WTC11 (cell line): ENCODE measurements around the gene RAB10. TPM values are rescaled to one million over a fixed set of nuclear protein-coding genes. Genes with fewer than 3 reads are reported as not detected.
A peak's percentile ranks its signal among the peaks of the same experiment; 100 is the strongest.

Experiments used
- ATAC-seq: fragments of 200-7000 bp; cut with Tn5 transposase; 2 replicates; pipeline ENCODE4 v1.10.0; 2021; ENCODE audit warnings: mild to moderate bottlenecking, moderate library complexity
- CTCF ChIA-PET: fragments of 300-600 bp; sonication (Branson Sonifier 250); formaldehyde crosslinking; loops from one replicate; lab custom pipeline; 2021; ENCODE audit warnings: antibody characterized with exemption; lab: Charles Lee
- POLR2A ChIA-PET: fragments of 350-600 bp; sonication (Branson Sonifier 250); formaldehyde crosslinking; loops from one replicate; lab custom pipeline; 2021; ENCODE audit warnings: antibody characterized with exemption; lab: Charles Lee
- DNase-seq: peaks from one replicate; pipeline ENCODE4 v3.0.0; 2021; ENCODE audit warnings: low spot score
- H3K27ac Mint-ChIP-seq: 2 replicates; pipeline ENCODE4 v1.8.0; 2021; ENCODE audit warnings: mixed read lengths
- H3K27me3 Mint-ChIP-seq: 2 replicates; pipeline ENCODE4 v1.8.0; 2021; ENCODE audit warnings: low read depth, mild to moderate bottlenecking, moderate library complexity, mixed read lengths
- H3K36me3 Mint-ChIP-seq: 2 replicates; pipeline ENCODE4 v1.8.0; 2021; ENCODE audit warnings: mixed read lengths
- H3K4me1 Mint-ChIP-seq: 2 replicates; pipeline ENCODE4 v1.8.0; 2022; ENCODE audit warnings: mixed read lengths
- H3K4me3 Mint-ChIP-seq: 2 replicates; pipeline ENCODE4 v1.8.0; 2021; ENCODE audit warnings: mild to moderate bottlenecking, moderate library complexity, mixed read lengths
- H3K9me3 Mint-ChIP-seq: 2 replicates; pipeline ENCODE4 v1.8.0; 2021; ENCODE audit warnings: mixed read lengths
- ATF1 ChIP-seq: sonication (generic); formaldehyde crosslinking; IDR thresholded peaks from 2 replicates; pipeline ENCODE4 v1.8.1; 2023; ENCODE audit warnings: mild to moderate bottlenecking, moderate library complexity, missing genetic modification reagents
- ATF2 ChIP-seq: sonication (generic); formaldehyde crosslinking; IDR thresholded peaks from 2 replicates; pipeline ENCODE4 v1.8.1; 2022; ENCODE audit warnings: low read depth, missing genetic modification reagents, borderline replicate concordance
- ATF3 ChIP-seq: sonication (generic); formaldehyde crosslinking; conservative IDR thresholded peaks from 2 replicates; pipeline ENCODE4 v1.8.1; 2022; ENCODE audit warnings: mild to moderate bottlenecking, missing genetic modification reagents
- CREB1 ChIP-seq: sonication (generic); formaldehyde crosslinking; IDR thresholded peaks from 2 replicates; pipeline ENCODE4 v1.8.0; 2023; ENCODE audit warnings: mild to moderate bottlenecking, missing genetic modification reagents
- CREM ChIP-seq: sonication (generic); formaldehyde crosslinking; IDR thresholded peaks from 2 replicates; pipeline ENCODE4 v1.8.1; 2022; ENCODE audit warnings: mild to moderate bottlenecking, missing genetic modification reagents, moderate library complexity
- EMX1 ChIP-seq: fragments of 250-450 bp; sonication (Bioruptor Pico); IDR thresholded peaks from 2 replicates; pipeline ENCODE4 v1.8.0; 2021; ENCODE audit warnings: mild to moderate bottlenecking
- FOXP4 ChIP-seq: sonication (generic); formaldehyde crosslinking; IDR thresholded peaks from 2 replicates; pipeline ENCODE4 v1.8.0; 2022; ENCODE audit warnings: mild to moderate bottlenecking, missing genetic modification reagents
- IRF2 ChIP-seq: sonication (generic); formaldehyde crosslinking; IDR thresholded peaks from 2 replicates; pipeline ENCODE4 v1.8.0; 2022; ENCODE audit warnings: low read depth, missing genetic modification reagents, borderline replicate concordance
- JUN ChIP-seq: sonication (generic); formaldehyde crosslinking; IDR thresholded peaks from 2 replicates; pipeline ENCODE4 v1.8.0; 2023; ENCODE audit warnings: mild to moderate bottlenecking, missing genetic modification reagents
- KAT7 ChIP-seq: sonication (generic); formaldehyde crosslinking; IDR thresholded peaks from 2 replicates; pipeline ENCODE4 v1.8.1; 2023; ENCODE audit warnings: missing genetic modification reagents, mild to moderate bottlenecking, borderline replicate concordance
- MXD4 ChIP-seq: fragments of 250-450 bp; sonication (Bioruptor Pico); IDR thresholded peaks from 2 replicates; pipeline ENCODE4 v1.8.0; 2021; ENCODE audit warnings: mild to moderate bottlenecking, moderate library complexity, borderline replicate concordance
- NR3C1 ChIP-seq: sonication (generic); formaldehyde crosslinking; conservative IDR thresholded peaks from 2 replicates; pipeline ENCODE4 v1.8.1; 2023; ENCODE audit warnings: low read depth, mild to moderate bottlenecking, missing genetic modification reagents
- OVOL2 ChIP-seq: fragments of 250-450 bp; sonication (Bioruptor Pico); IDR thresholded peaks from 2 replicates; pipeline ENCODE4 v1.9.0; 2021; ENCODE audit warnings: mild to moderate bottlenecking, borderline replicate concordance
- RELA ChIP-seq: sonication (generic); formaldehyde crosslinking; IDR thresholded peaks from 2 replicates; pipeline ENCODE4 v1.8.1; 2022; ENCODE audit warnings: missing genetic modification reagents, mild to moderate bottlenecking, borderline replicate concordance
- SOX15 ChIP-seq: fragments of 250-450 bp; sonication (Bioruptor Pico); IDR thresholded peaks from 2 replicates; pipeline ENCODE4 v1.9.0; 2021; ENCODE audit warnings: mild to moderate bottlenecking
- STAT6 ChIP-seq: sonication (generic); formaldehyde crosslinking; conservative IDR thresholded peaks from 2 replicates; pipeline ENCODE4 v1.8.1; 2023; ENCODE audit warnings: mild to moderate bottlenecking, low read depth, missing genetic modification reagents, moderate library complexity
- TCF7 ChIP-seq: sonication (generic); formaldehyde crosslinking; IDR thresholded peaks from 2 replicates; pipeline ENCODE4 v1.8.0; 2022; ENCODE audit warnings: mild to moderate bottlenecking, low read depth, missing genetic modification reagents, moderate library complexity
- ZBTB21 ChIP-seq: sonication (generic); formaldehyde crosslinking; IDR thresholded peaks from 2 replicates; pipeline ENCODE4 v1.8.1; 2023; ENCODE audit warnings: mild to moderate bottlenecking, missing genetic modification reagents, borderline replicate concordance
- ZNF121 ChIP-seq: sonication (generic); formaldehyde crosslinking; IDR thresholded peaks from 2 replicates; pipeline ENCODE4 v1.8.0; 2023; ENCODE audit warnings: missing genetic modification reagents
- ZNF263 ChIP-seq: sonication (generic); formaldehyde crosslinking; IDR thresholded peaks from 2 replicates; pipeline ENCODE4 v1.8.1; 2022; ENCODE audit warnings: low read depth, mild to moderate bottlenecking, moderate library complexity, missing genetic modification reagents
- ZNF317 ChIP-seq: sonication (generic); formaldehyde crosslinking; IDR thresholded peaks from 2 replicates; pipeline ENCODE4 v1.8.1; 2023; ENCODE audit warnings: low read depth, mild to moderate bottlenecking, moderate library complexity, missing genetic modification reagents, borderline replicate concordance
- ZNF423 ChIP-seq: fragments of 250-450 bp; sonication (Bioruptor Pico); IDR thresholded peaks from 2 replicates; pipeline ENCODE4 v2.1.2; 2022; ENCODE audit warnings: mild to moderate bottlenecking, moderate library complexity
- total RNA-seq: library from RNA; stranded (reverse); gene quantifications from 3 replicates; pipeline ENCODE4 v1.2.3, GENCODE V29; 2021
- TF ChIP-seq, protein P1 (sequence below): sonication (generic); formaldehyde crosslinking; IDR thresholded peaks from 2 replicates; pipeline ENCODE4 v1.8.0; 2022; ENCODE audit warnings: mild to moderate bottlenecking, missing genetic modification reagents
- TF ChIP-seq, protein P2 (sequence below): sonication (generic); formaldehyde crosslinking; IDR thresholded peaks from 2 replicates; pipeline ENCODE4 v1.8.0; 2022; ENCODE audit warnings: mild to moderate bottlenecking, missing genetic modification reagents

Gene RAB10
- total RNA-seq, 1 experiment from 2014 or later = 127 TPM

DNA sequence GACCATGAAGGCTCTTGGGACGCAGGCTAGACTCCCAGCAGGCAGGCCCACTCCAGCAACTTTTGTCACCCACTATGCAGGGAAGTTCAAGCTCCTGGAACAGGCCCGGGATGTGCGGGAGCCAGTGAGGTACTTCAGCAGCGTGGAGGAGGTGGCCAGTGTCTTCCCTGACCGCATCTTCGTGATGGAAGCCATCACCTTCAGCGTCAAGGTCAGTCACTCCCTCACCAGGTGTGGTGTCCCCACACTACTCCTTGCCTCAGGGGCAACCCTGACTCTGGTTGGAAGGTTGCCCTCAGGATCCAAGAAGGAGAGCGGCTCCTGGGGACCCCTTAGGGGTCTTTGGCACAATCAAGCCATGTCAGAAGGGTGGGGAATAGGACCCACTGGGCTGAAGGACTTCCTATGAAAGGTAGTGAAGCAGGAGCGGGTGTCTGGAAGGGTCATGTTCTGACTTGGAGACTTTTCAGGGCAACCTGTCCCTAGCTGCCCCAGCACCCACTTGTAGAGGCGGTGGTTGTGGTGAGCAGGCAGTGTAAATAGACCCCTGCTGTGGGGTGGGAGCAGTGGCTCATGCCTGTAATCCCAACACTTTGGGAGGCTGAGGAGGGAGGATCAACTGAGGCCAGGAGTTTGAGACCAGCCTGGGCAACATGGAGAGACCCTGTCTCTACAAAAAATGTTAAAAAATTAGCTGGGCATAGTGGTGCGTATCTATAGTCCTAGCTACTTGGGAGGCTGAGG lies 149.2 kb downstream of the RAB10 start:
- ATAC-seq (no peak), DNase-seq (no peak)
- H3K4me1 Mint-ChIP-seq = peaks cover 27% of the 10 kb centered on the region
- ChIA-PET POLR2A (no interaction called here), CTCF (interaction anchor here (1.9 to 5.7 kb wide), 4 partner anchors 8 to 131 kb away, joined by 5 to 53 read pairs (median 16); partner anchors contain the start of gene GAREM2)
- H3K4me3 Mint-ChIP-seq = peak overlapping the region; percentile 63
- no peak overlapping the region for H3K27ac Mint-ChIP-seq
- TF ChIP-seq ZNF423 (CRISPR knock-in tag) = no peak
- no peak for TF ChIP-seq MXD4
- no peak for TF ChIP-seq ZNF121 (CRISPR knock-in tag)
- no peak for TF ChIP-seq SOX15 (CRISPR knock-in tag)
- TF ChIP-seq IRF2 (CRISPR knock-in tag) = no peak
- no peak for TF ChIP-seq KAT7 (CRISPR knock-in tag)
- TF ChIP-seq, protein P1, sequence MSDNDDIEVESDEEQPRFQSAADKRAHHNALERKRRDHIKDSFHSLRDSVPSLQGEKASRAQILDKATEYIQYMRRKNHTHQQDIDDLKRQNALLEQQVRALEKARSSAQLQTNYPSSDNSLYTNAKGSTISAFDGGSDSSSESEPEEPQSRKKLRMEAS = no peak
- TF ChIP-seq ZNF263 (CRISPR knock-in tag) = no peak
- no peak for TF ChIP-seq ZNF317 (CRISPR knock-in tag)
- no peak for TF ChIP-seq RELA
- TF ChIP-seq NR3C1 = no peak
- TF ChIP-seq FOXP4 = no peak
- TF ChIP-seq, protein P2, sequence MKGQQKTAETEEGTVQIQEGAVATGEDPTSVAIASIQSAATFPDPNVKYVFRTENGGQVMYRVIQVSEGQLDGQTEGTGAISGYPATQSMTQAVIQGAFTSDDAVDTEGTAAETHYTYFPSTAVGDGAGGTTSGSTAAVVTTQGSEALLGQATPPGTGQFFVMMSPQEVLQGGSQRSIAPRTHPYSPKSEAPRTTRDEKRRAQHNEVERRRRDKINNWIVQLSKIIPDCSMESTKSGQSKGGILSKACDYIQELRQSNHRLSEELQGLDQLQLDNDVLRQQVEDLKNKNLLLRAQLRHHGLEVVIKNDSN = no peak
- TF ChIP-seq OVOL2 (CRISPR knock-in tag) = no peak
- no peak for TF ChIP-seq ATF3 (CRISPR knock-in tag)
- no peak for TF ChIP-seq ZBTB21 (CRISPR knock-in tag)
- no peak for TF ChIP-seq EMX1 (CRISPR knock-in tag)
- TF ChIP-seq JUN (CRISPR knock-in tag) = no peak
- peaks cover 5% of the 10 kb centered on the region for H3K36me3 Mint-ChIP-seq
- no peaks in the 10 kb centered on the region for H3K9me3 Mint-ChIP-seq
- peaks cover 19% of the 10 kb centered on the region for H3K27me3 Mint-ChIP-seq

GRCh38 chr2:26184121-26184520 lies 150.2 kb downstream of the RAB10 start:
- Mint-ChIP-seq H3K27me3 (peaks cover 19% of the 10 kb centered on the region), H3K27ac (no peak overlapping the region), H3K4me1 (peaks cover 27% of the 10 kb centered on the region), H3K9me3 (no peaks in the 10 kb centered on the region), H3K4me3 (peak overlapping the region; percentile 63), H3K36me3 (peaks cover 9% of the 10 kb centered on the region)
- no peak for DNase-seq
- POLR2A ChIA-PET = interaction anchor here (1.4 kb wide), 1 partner anchor 306 kb away, joined by 5 read pairs; the partner anchor contains the start of gene ASXL2
- ATAC-seq = peak; percentile 2
- CTCF ChIA-PET = interaction anchor here (0.6 to 5.7 kb wide), 13 partner anchors 9 to 233 kb away, joined by 3 to 53 read pairs (median 6); partner anchors contain the start of genes GAREM2, HADHA and HADHB
- TF ChIP-seq TCF7 (no peak), ZBTB21 (CRISPR knock-in tag) (no peak), JUN (CRISPR knock-in tag) (no peak), CREB1 (CRISPR knock-in tag) (no peak), STAT6 (CRISPR knock-in tag) (no peak), CREM (no peak), ATF2 (CRISPR knock-in tag) (no peak), FOXP4 (no peak), ATF1 (CRISPR knock-in tag) (no peak), OVOL2 (CRISPR knock-in tag) (no peak), MXD4 (no peak)
